Fibroblast of mammary gland (primary cell): ENCODE results near the gene EFNA5.

Experiments
- DNase-seq: peaks from one replicate; pipeline ENCODE4 v3.0.0-alpha.2; 2010; ENCODE audit warnings: low read depth
- H3K4me3 ChIP-seq: 2 replicates; pipeline ENCODE4 v1.5.1; 2011; ENCODE audit warnings: low read depth, mild to moderate bottlenecking, low read length, moderate library complexity; ENCODE audit not compliant: control insufficient read depth
- CTCF ChIP-seq: conservative IDR thresholded peaks from 2 replicates; pipeline ENCODE4 v1.5.1; 2011; ENCODE audit warnings: low read depth, low read length, inconsistent platforms; ENCODE audit not compliant: control insufficient read depth, insufficient read depth

The EFNA5 gene

GRCh38 chr5:107601076-107601475, 69.7 kb downstream of the EFNA5 start:
- no peak overlapping the region for H3K4me3 ChIP-seq
- no peak for TF ChIP-seq CTCF
- DNase-seq, result no peak

- TF ChIP-seq CTCF, result no peak
- no peak for DNase-seq
Measured at GRCh38 chr5:107598958-107599357, 71.8 kb downstream of the EFNA5 start.

GRCh38 chr5:107597803-107598202, 72.9 kb downstream of the EFNA5 start:
- H3K4me3 ChIP-seq, result no peak overlapping the region
- no peak for TF ChIP-seq CTCF
- no peak for DNase-seq

More at GRCh38 chr5:107598958-107599357, 71.8 kb downstream of the EFNA5 start:
- no peak overlapping the region for H3K4me3 ChIP-seq

GRCh38 chr5:107597247-107597646, 73.5 kb downstream of the EFNA5 start:
- DNase-seq, result no peak
- TF ChIP-seq CTCF, result no peak
- no peak overlapping the region for H3K4me3 ChIP-seq

GRCh38 chr5:107594253-107595045, 76.3 kb downstream of the EFNA5 start:
- DNase-seq, result no peak
- TF ChIP-seq CTCF, result no peak
- H3K4me3 ChIP-seq, result no peak overlapping the region

- no peak for TF ChIP-seq CTCF
- DNase-seq, result no peak
- no peak overlapping the region for H3K4me3 ChIP-seq
Measured at GRCh38 chr5:107593009-107593408, 77.7 kb downstream of the EFNA5 start.

- no peak for TF ChIP-seq CTCF
- no peak overlapping the region for H3K4me3 ChIP-seq
- DNase-seq, result no peak
Measured at GRCh38 chr5:107592515-107592914, 78.2 kb downstream of the EFNA5 start.
